A549 (cell line): ENCODE data around the gene ANKZF1. TPM values are rescaled to one million over a fixed set of nuclear protein-coding genes. Genes with fewer than 3 reads are reported as not detected.

ENCODE experiments used
- ATOH8 ChIP-seq: fragments of 250-450 bp; sonication (Bioruptor Pico); IDR thresholded peaks from 2 replicates; pipeline ENCODE4 v1.5.0; 2020; ENCODE audit warnings: low read depth, mild to moderate bottlenecking, moderate library complexity
- CBX2 ChIP-seq: fragments of 200-600 bp; sonication (generic); IDR thresholded peaks from 2 replicates; pipeline ENCODE4 v1.6.1; 2016; ENCODE audit warnings: low read depth, mild to moderate bottlenecking, borderline replicate concordance
- CBX8 ChIP-seq: fragments of 200-600 bp; sonication (generic); IDR thresholded peaks from 2 replicates; pipeline ENCODE4 v1.6.1; 2016
- CEBPB ChIP-seq, 2 experiments: fragments of >200 bp in 1 of 2; sonication (Bioruptor Twin) in 1 of 2; formaldehyde crosslinking in 1 of 2; IDR thresholded peaks; 2 replicates each; pipeline ENCODE4 v1.6.1; 2012 to 2016
- CHD2 ChIP-seq: fragments of 150-350 bp; IDR thresholded peaks from 2 replicates; pipeline ENCODE4 v1.6.1; 2014; ENCODE audit warnings: low read length; ENCODE audit not compliant: partially characterized antibody
- CHD4 ChIP-seq: fragments of 200-600 bp; sonication (generic); IDR thresholded peaks from 2 replicates; pipeline ENCODE4 v1.6.1; 2016; ENCODE audit warnings: antibody characterized with exemption, mild to moderate bottlenecking, borderline replicate concordance
- EHF ChIP-seq: fragments of 250-450 bp; sonication (Bioruptor Pico); IDR thresholded peaks from 2 replicates; pipeline ENCODE4 v1.5.0; 2020; ENCODE audit warnings: mild to moderate bottlenecking
- ELK1 ChIP-seq: fragments of 150-350 bp; IDR thresholded peaks from 2 replicates; pipeline ENCODE4 v1.6.1; 2014; ENCODE audit warnings: low read depth, mild to moderate bottlenecking, low read length
- ESRRA ChIP-seq: fragments of 150-350 bp; IDR thresholded peaks from 2 replicates; pipeline ENCODE4 v1.6.1; 2014; ENCODE audit warnings: mild to moderate bottlenecking, low read length, borderline replicate concordance
- FOSB ChIP-seq: fragments of 250-450 bp; sonication (Bioruptor Pico); IDR thresholded peaks from 2 replicates; pipeline ENCODE4 v1.5.0; 2020; ENCODE audit warnings: mild to moderate bottlenecking, moderate library complexity
- FOSL2 ChIP-seq, 2 experiments: fragments of 450-650 bp in 1 of 2; fragments of >200 bp in 1 of 2; sonication (Bioruptor Twin) in 1 of 2; formaldehyde crosslinking; IDR thresholded peaks; 2 replicates each; pipeline versions ENCODE4 v1.5.0 to v1.6.1; 2016 to 2020; ENCODE audit warnings: mild to moderate bottlenecking in 1 of 2, moderate library complexity in 1 of 2
- FOXS1 ChIP-seq: fragments of 250-450 bp; sonication (Bioruptor Pico); IDR thresholded peaks from 2 replicates; pipeline ENCODE4 v1.5.0; 2020; ENCODE audit warnings: mild to moderate bottlenecking, moderate library complexity
- GATA3 ChIP-seq: IDR thresholded peaks from 2 replicates; pipeline ENCODE4 v1.6.1; 2012; ENCODE audit warnings: borderline replicate concordance
- HDAC2 ChIP-seq: fragments of 200-600 bp; sonication (generic); IDR thresholded peaks from 2 replicates; pipeline ENCODE4 v1.6.1; 2016
- HEYL ChIP-seq: fragments of 250-450 bp; sonication (Bioruptor Pico); IDR thresholded peaks from 2 replicates; pipeline ENCODE4 v1.8.0; 2021; ENCODE audit warnings: mild to moderate bottlenecking, moderate library complexity
- HOXA7 ChIP-seq: fragments of 250-450 bp; sonication (Bioruptor Pico); IDR thresholded peaks from 2 replicates; pipeline ENCODE4 v1.5.0; 2020; ENCODE audit warnings: mild to moderate bottlenecking, moderate library complexity
- HOXB13 ChIP-seq: fragments of 250-450 bp; sonication (Bioruptor Pico); IDR thresholded peaks from 2 replicates; pipeline ENCODE4 v1.5.0; 2020; ENCODE audit warnings: low read depth, mild to moderate bottlenecking, moderate library complexity
- HOXB5 ChIP-seq: fragments of 250-450 bp; sonication (Bioruptor Pico); IDR thresholded peaks from 2 replicates; pipeline ENCODE4 v1.5.0; 2020; ENCODE audit warnings: mild to moderate bottlenecking, moderate library complexity
- JUNB ChIP-seq: fragments of >200 bp; sonication (Bioruptor Twin); formaldehyde crosslinking; IDR thresholded peaks from 2 replicates; pipeline ENCODE4 v1.6.1; 2016
- NPAS2 ChIP-seq: fragments of 250-450 bp; sonication (Bioruptor Pico); IDR thresholded peaks from 2 replicates; pipeline ENCODE4 v1.8.0; 2022; ENCODE audit warnings: mild to moderate bottlenecking, moderate library complexity, borderline replicate concordance
- PHF8 ChIP-seq: fragments of 200-600 bp; sonication (generic); IDR thresholded peaks from 2 replicates; pipeline ENCODE4 v1.6.1; 2016; ENCODE audit warnings: low read depth, mild to moderate bottlenecking, antibody characterized with exemption, moderate library complexity, borderline replicate concordance
- POLR2A ChIP-seq: IDR thresholded peaks from 2 replicates; pipeline ENCODE4 v1.6.1; 2012; ENCODE audit warnings: mild to moderate bottlenecking, low read length
- POLR2AphosphoS2 ChIP-seq: conservative IDR thresholded peaks from 2 replicates; pipeline ENCODE4 v1.6.1; 2012; ENCODE audit warnings: low read length, improper control_type of control experiment, inconsistent platforms
- RAD21 ChIP-seq, 2 experiments: fragments of >200 bp in 1 of 2; sonication (Bioruptor Twin) in 1 of 2; formaldehyde crosslinking in 1 of 2; IDR thresholded peaks in 1 of 2; conservative IDR thresholded peaks in 1 of 2; 2 replicates in 1 of 2; 3 replicates in 1 of 2; pipeline ENCODE4 v1.6.1; 2012 to 2018; ENCODE audit warnings: inconsistent platforms in 1 of 2
- RARB ChIP-seq: fragments of 250-450 bp; sonication (Bioruptor Pico); IDR thresholded peaks from 2 replicates; pipeline ENCODE4 v1.8.0; 2021; ENCODE audit warnings: mild to moderate bottlenecking, moderate library complexity
- RCOR1 ChIP-seq: fragments of 150-350 bp; IDR thresholded peaks from 2 replicates; pipeline ENCODE4 v1.6.1; 2014; ENCODE audit warnings: antibody characterized with exemption, low read length, low read depth
- REST ChIP-seq: fragments of 200-600 bp; sonication (generic); IDR thresholded peaks from 2 replicates; pipeline ENCODE4 v1.6.1; 2016; ENCODE audit warnings: antibody characterized with exemption, mild to moderate bottlenecking, moderate library complexity
- RFX5 ChIP-seq: fragments of 450-650 bp; IDR thresholded peaks from 2 replicates; pipeline ENCODE4 v1.7.1; 2014; ENCODE audit warnings: antibody characterized with exemption, mild to moderate bottlenecking, moderate library complexity
- RNF2 ChIP-seq: fragments of 200-600 bp; sonication (generic); IDR thresholded peaks from 2 replicates; pipeline ENCODE4 v1.6.1; 2016; ENCODE audit warnings: low read depth, mild to moderate bottlenecking, antibody characterized with exemption, moderate library complexity, borderline replicate concordance
- SMC3 ChIP-seq: fragments of >200 bp; sonication (Bioruptor Twin); formaldehyde crosslinking; IDR thresholded peaks from 3 replicates; pipeline ENCODE4 v1.6.1; 2018; ENCODE audit warnings: inconsistent platforms
- SREBF2 ChIP-seq: fragments of 450-650 bp; IDR thresholded peaks from 2 replicates; pipeline ENCODE4 v1.6.1; 2014; ENCODE audit warnings: mild to moderate bottlenecking, moderate library complexity
- TFCP2L1 ChIP-seq: fragments of 250-450 bp; sonication (Bioruptor Pico); IDR thresholded peaks from 2 replicates; pipeline ENCODE4 v1.5.0; 2021; ENCODE audit warnings: mild to moderate bottlenecking
- TP53 ChIP-seq: fragments of 250-450 bp; sonication (Bioruptor Pico); IDR thresholded peaks from 2 replicates; pipeline ENCODE4 v1.5.0; 2021; ENCODE audit warnings: mild to moderate bottlenecking, moderate library complexity
- ZFP36 ChIP-seq: fragments of 450-650 bp; IDR thresholded peaks from 2 replicates; pipeline ENCODE4 v1.6.1; 2014; ENCODE audit warnings: borderline replicate concordance; ENCODE audit not compliant: partially characterized antibody
- polyA plus RNA-seq, 4 experiments: library from polyadenylated mRNA; depleted of rRNA in 3 of 4; stranded (reverse); fragments of >200 nt; fragmentation: RNase III in 1 of 4; extraction: RNeasy Plus Mini Kit Qiagen cat#74134 plus additional on column Dnase treatment in 1 of 4; gene quantifications; 2 replicates in 3 of 4; 3 replicates in 1 of 4; pipeline ENCODE4 v1.2.3, GENCODE V29; 2011 to 2017
- TF ChIP-seq, protein P1 (sequence below): IDR thresholded peaks from 2 replicates; pipeline ENCODE4 v1.6.1; 2012

Gene ANKZF1
- polyA plus RNA-seq, 2 of the 4 experiments (the other 2 are of a cell fraction): 23.2 to 30.3 TPM

GRCh38 chr2:219274361-219274921 is 44.8 kb downstream of the ANKZF1 start (continued):
- no peak for TF ChIP-seq REST
- no peak for TF ChIP-seq POLR2AphosphoS2
- no peak for TF ChIP-seq RFX5
- TF ChIP-seq SMC3: no peak; the same call in 2 of the 3 replicates
- TF ChIP-seq TFCP2L1 (CRISPR knock-in tag): no peak
- TF ChIP-seq ESRRA: no peak
- TF ChIP-seq CBX2: no peak
- TF ChIP-seq CHD4: no peak
- TF ChIP-seq HEYL (CRISPR knock-in tag): no peak
- TF ChIP-seq HDAC2: no peak
- TF ChIP-seq FOSL2 (IDR thresholded peaks at IDR 0.05): peak; percentile 28; the same call in 1 of the 2 replicates
- peak; percentile 75 for TF ChIP-seq FOSL2 (CRISPR knock-in tag; IDR thresholded peaks at IDR 0.05)
- no peak for TF ChIP-seq ZFP36
- no peak for TF ChIP-seq ATOH8 (CRISPR knock-in tag)
- TF ChIP-seq EHF: no peak
- no peak for TF ChIP-seq PHF8
- TF ChIP-seq CHD2: no peak
- no peak for TF ChIP-seq RCOR1
- no peak for TF ChIP-seq RNF2
- no peak for TF ChIP-seq TP53 (CRISPR knock-in tag)
- TF ChIP-seq NPAS2 (CRISPR knock-in tag): no peak
- peak in 1 of 2 experiments; percentile 32; a peak in 1 of 4 replicates for TF ChIP-seq CEBPB (IDR thresholded peaks at IDR 0.05)
- no peak for TF ChIP-seq ELK1
- peak; percentile 66; the same call in 1 of the 2 replicates for TF ChIP-seq GATA3
- no peak for TF ChIP-seq HOXB13
- TF ChIP-seq POLR2A: no peak
- TF ChIP-seq, protein P1, sequence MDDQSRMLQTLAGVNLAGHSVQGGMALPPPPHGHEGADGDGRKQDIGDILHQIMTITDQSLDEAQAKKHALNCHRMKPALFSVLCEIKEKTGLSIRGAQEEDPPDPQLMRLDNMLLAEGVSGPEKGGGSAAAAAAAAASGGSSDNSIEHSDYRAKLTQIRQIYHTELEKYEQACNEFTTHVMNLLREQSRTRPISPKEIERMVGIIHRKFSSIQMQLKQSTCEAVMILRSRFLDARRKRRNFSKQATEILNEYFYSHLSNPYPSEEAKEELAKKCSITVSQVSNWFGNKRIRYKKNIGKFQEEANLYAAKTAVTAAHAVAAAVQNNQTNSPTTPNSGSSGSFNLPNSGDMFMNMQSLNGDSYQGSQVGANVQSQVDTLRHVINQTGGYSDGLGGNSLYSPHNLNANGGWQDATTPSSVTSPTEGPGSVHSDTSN: no peak
- peak; percentile 24; the same call in 1 of the 2 replicates for TF ChIP-seq HOXB5 (CRISPR knock-in tag)
- no peak for TF ChIP-seq RARB (CRISPR knock-in tag)
- TF ChIP-seq FOXS1 (CRISPR knock-in tag): no peak; the same call in 1 of the 2 replicates
- TF ChIP-seq HOXA7: no peak
- peak; percentile 2 to 23; a peak in 1 of 5 replicates for TF ChIP-seq RAD21 (conservative IDR thresholded peaks at IDR 0.05 in 1 of 2, IDR thresholded peaks at IDR 0.05 in 1 of 2)
- no peak for TF ChIP-seq JUNB
- TF ChIP-seq SREBF2: no peak
- TF ChIP-seq FOSB (CRISPR knock-in tag): no peak
- TF ChIP-seq CBX8: no peak
